M059J (cell line): Measurements from ENCODE around the gene ATP11A. TPM values are rescaled to one million over a fixed set of nuclear protein-coding genes. Genes with fewer than 3 reads are reported as not detected.
A peak's percentile ranks its signal among the peaks of the same experiment; 100 is the strongest.
"Not testable (repeated sequence)": the region's sequence is repeated elsewhere in the genome, so short reads cannot be mapped to it uniquely, and the experiment has no call there.

Experiments
- DNase-seq: peaks from one replicate; pipeline ENCODE4 v3.0.0-alpha.2; 2012; ENCODE audit warnings: low read depth
- total RNA-seq: library from RNA; depleted of rRNA; stranded (reverse); fragments of >200 nt; shearing (Covaris generic); gene quantifications from 2 replicates; pipeline ENCODE4 v1.2.3, GENCODE V29; 2014

Gene ATP11A
- total RNA-seq, 1 experiment from 2014 or later: 6.0 TPM

DNA sequence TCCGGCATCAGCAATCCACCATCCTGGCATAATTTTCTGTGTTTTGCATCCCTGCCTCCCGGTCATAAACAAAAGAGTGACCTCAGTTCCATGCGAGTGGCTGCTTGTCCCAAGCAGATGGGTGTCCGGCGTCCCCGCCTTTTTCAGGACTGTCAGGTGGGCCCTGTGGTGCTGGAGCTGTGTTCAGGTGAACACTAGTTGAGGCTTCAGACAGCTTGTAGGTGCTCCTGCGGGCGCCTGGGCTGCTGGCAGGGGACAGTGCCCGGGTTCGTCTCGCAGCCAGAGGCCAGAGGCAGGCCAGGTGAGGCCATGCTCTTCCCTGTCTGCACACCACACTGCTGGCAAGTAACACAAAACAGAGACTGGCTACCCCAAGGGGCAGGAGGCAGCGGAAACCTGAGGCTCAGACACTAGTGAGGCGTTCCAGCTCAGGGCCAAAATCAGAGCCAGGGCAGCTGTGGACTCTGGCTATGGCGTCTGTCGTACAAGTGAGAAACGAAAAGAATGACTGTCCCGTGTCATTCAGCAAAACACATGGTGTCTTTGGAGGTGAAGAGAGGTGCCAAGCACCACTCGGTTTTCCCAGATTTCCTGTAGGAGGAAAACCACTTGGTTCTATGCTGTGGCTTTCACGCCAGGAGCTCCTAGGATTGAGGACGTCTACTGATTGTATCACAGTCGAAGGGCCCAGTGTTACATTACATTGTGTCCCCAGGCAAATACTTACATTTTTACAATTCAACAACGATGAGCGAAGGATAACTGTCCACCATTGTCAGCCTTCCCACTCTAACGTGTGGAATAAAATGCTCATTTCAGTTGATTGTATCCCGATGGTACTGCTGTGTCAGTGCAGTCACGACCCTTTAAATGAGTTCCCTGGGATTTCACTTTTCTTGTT, 104.0 kb downstream of the ATP11A start:
- no peak for DNase-seq

DNA sequence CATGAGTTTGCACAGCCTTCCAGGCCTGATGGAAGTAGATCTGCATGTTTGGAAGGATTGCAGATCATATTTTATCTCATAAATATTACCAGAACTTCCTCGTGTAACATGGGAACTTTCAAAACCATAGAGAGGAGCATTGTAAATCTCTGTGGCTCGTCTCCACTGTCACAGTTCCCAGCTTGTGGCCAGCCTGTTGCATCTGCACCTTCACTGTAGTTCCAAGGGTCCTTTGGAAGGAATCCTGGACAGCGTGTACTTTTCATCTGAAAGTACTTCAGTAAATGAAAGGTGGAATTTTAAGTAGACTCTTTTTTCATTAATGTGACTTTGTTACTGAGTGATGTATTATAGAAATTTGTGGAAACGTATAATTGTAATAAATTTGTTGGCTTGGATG, 105.4 kb downstream of the ATP11A start:
- DNase-seq: no peak

GRCh38 chr13:112796190-112796915, 106.5 kb downstream of the ATP11A start:
- no peak for DNase-seq

- no peak for DNase-seq
These were observed 109.6 kb downstream of the ATP11A start for GRCh38 chr13:112799394-112799793.

DNA sequence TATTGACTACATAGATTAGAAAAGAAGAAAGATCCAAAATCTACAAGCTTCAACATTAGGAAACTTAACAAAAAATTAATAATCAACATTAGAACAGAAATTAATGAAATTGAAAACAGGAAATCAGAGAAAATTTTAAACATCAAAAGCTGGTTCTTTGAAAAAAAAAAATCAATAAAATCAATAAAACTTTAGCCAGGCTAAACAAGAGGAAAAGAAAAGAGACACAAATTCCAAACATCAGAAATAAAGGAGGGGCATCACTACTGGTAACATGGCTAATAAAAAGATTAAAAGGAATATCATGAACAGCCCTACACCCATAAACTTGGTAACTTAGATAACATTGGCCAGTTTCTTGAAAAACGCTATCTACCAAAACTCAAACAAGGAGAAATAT, 110.2 kb downstream of the ATP11A start:
- DNase-seq: no peak

GRCh38 chr13:112800807-112801206, 111.0 kb downstream of the ATP11A start:
- not testable (repeated sequence) for DNase-seq

DNA sequence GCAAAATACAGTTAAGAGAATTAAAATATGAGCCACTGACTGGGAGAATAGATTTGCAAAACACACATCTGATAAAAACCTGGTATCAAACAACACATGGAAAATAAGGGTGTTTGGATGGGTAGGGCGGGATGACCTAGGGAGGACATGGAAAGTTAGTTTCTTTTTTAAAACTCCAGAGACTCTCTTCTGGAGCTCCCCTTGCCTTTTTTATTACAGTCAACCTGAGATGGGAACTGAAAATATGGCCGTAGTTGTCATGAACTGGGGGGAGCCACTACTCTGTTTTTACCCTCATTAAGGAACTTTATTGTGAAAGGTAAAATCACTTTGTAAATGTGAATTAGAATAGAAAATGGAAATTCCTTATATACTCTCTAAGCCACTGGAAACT, 113.0 kb downstream of the ATP11A start:
- no peak for DNase-seq

DNA sequence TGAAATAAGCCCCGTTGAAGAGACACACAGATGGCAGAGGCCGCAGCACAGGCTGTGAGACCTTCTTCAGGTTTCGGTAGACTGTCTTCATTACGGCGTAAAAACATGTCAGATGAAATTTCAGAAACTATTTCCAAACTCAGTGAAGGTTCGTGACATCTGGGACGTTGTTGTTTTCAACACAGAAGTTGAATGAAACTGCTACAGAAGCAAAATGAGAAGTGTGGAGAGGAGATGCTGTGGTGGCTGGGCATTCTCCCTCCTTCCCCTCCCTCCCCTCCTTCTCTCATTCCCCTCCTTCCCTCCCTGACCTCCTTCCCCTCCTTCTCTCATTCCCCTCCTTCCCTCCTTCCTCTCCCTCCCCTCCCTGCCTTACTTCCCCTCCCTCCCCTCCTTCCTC, 113.6 kb downstream of the ATP11A start:
- no peak for DNase-seq

GRCh38 chr13:112804374-112804773, 114.5 kb downstream of the ATP11A start:
- DNase-seq: no peak

- DNase-seq: no peak
These were observed 117.2 kb downstream of the ATP11A start for GRCh38 chr13:112806739-112807652.

DNA sequence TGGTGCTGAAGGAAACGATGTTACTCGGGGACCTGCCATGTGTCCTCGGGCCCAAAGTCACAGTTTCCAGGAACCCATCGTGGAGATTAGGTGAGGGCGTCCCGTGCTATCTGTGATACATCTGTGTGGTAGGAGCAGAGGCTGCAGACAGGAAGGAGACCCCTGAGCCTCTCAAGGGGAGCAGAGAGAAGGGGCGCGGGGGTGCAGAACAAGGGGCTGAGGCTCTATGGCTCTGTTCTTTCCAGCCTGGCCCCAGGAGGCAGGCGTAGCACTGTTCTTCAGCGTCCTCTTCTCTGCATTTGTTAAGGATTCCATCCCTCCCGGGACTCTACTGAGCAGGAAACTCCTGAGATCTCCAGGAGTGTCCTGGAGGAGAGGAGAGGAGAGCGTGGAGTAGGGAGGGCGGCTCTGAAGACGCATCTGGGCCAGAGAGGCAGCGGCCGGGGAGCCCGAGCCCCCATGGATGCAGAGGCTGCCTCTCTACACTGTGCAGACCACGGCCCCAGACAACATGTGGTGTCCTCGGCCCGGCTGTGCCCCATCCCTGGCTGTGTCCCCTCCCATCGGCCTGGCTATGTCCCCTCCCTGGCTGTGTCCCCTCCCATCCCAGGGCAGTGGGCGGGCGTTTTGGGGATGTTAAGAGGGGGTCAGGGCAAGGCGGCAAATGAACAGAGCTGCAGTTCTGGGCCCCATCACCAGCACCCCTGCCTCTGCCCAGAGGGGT, 118.0 kb downstream of the ATP11A start:
- no peak for DNase-seq

- no peak for DNase-seq
These were observed 118.7 kb downstream of the ATP11A start for GRCh38 chr13:112808377-112809140.

GRCh38 chr13:112809332-112810315, 119.8 kb downstream of the ATP11A start:
- no peak for DNase-seq

DNA sequence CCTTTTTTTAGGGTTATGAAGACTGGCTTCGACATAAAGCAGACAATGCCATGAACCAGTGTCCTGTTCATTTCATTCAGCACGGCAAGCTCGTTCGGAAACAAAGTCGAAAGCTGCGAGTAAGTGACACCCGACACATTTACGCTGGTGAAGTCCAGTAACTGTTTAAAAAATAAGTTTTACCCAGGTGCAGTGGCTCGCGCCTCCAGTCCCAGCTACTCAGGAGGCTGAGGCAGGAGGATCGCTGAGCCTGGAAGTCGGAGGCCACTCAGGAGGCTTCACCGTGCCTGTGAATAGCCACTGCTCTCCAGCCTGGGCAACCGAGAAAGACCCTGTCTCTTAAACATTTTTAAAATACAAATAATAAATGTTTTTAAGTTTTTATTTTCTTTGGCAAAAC, 120.8 kb downstream of the ATP11A start:
- no peak for DNase-seq

- DNase-seq: no peak
These were observed 122.6 kb downstream of the ATP11A start for GRCh38 chr13:112812306-112813055.

DNA sequence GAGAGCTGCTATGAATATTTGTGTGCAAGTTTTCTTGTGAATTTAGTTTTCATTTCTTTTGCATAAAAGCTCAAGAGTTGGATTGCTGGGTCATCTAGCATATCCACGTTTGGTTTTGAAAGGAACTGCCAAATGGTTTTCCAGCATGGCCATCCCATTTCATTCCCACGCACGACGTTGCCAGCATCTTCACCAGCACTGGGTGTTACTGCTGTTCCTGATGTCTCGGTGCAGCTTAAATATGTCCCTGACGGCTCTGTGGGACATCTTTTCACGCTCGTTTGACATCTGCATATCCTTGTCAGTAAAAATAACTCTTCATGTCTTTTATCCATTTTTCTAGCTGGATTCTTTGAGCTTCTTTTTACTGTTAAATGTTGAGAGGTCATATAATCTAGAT, 123.7 kb downstream of the ATP11A start:
- DNase-seq: no peak

DNA sequence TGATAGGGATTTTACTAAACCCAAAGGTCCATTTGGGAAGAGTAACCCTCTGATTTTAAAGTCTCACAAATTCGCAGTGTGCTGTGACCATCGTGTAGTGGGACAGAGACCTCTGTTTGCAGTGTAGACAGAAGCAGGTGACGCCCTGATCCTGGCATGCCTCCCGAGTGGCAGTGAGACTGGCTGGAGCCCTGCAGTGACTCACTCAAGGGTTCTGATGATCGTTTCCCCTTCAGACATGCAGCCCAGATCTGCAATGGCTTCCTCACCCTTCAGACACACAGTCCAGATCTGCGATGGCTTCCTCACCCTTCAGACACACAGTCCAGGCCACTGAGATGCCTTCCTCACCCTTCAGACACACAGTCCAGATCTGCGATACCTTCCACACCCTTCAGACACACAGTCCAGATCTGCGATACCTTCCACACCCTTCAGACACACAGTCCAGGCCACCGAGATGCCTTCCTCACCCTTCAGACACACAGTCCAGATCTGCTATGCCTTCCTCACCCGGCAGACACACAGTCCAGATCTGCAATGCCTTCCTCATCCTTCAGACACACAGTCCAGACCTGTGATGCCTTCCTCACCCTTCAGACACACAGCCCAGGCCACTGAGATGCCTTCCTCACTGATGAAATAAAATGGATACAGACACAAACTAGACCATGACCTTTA, 125.2 kb downstream of the ATP11A start:
- DNase-seq: peak; percentile 49

DNA sequence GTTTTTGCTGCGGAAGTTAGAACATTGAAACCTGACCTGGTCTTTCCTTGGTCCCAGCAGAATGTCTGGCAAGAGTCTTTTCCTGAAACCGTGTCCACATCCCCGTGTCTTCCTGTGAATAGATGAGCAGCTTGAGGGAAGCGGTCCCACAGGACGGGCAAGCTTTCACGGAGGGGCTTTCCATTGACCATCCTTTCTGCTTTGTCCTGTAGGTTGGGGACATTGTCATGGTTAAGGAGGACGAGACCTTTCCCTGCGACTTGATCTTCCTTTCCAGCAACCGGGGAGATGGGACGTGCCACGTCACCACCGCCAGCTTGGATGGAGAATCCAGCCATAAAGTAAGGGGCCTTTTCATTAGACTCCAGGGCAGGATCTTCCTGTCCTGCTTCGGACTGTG, 126.0 kb downstream of the ATP11A start:
- no peak for DNase-seq
